ENCODE results near the gene RBCK1.

DNA sequence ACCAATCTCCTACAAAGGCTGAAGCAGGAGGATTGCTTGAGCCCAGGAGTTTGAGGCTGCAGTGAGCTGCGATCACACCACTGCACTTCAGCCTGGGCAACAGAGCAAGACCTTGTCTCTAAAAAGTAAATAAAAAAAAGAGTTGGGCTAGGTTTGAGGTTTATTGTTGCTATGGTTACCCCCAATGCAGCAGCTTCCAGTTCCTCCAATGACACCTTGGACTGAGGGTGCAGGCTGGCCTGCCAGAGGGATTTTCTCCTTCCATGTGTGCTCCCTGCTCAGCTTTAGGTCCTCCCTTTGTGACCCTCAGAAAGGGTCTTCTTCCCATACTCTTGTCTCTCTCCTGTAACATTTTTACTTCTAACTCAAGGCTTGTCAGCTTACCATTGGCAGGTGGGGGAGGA lies 64.8 kb downstream of the RBCK1 start:
- TF ChIP-seq POLR2A (IDR thresholded peaks at IDR 0.05) = no peak
- TF ChIP-seq, protein P1, sequence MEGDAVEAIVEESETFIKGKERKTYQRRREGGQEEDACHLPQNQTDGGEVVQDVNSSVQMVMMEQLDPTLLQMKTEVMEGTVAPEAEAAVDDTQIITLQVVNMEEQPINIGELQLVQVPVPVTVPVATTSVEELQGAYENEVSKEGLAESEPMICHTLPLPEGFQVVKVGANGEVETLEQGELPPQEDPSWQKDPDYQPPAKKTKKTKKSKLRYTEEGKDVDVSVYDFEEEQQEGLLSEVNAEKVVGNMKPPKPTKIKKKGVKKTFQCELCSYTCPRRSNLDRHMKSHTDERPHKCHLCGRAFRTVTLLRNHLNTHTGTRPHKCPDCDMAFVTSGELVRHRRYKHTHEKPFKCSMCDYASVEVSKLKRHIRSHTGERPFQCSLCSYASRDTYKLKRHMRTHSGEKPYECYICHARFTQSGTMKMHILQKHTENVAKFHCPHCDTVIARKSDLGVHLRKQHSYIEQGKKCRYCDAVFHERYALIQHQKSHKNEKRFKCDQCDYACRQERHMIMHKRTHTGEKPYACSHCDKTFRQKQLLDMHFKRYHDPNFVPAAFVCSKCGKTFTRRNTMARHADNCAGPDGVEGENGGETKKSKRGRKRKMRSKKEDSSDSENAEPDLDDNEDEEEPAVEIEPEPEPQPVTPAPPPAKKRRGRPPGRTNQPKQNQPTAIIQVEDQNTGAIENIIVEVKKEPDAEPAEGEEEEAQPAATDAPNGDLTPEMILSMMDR (IDR thresholded peaks at IDR 0.05) = no peak
